Measurements from ENCODE around the gene LMBRD2. TPM values are rescaled to one million over a fixed set of nuclear protein-coding genes. Genes with fewer than 3 reads are reported as not detected.

The LMBRD2 gene
- total and polyA plus RNA-seq, 9 of the 15 experiments (the other 6 are each of a cell fraction or from before 2014, with no cell fraction given) = 2.1 to 24.2 (median 10.6) TPM

DNA sequence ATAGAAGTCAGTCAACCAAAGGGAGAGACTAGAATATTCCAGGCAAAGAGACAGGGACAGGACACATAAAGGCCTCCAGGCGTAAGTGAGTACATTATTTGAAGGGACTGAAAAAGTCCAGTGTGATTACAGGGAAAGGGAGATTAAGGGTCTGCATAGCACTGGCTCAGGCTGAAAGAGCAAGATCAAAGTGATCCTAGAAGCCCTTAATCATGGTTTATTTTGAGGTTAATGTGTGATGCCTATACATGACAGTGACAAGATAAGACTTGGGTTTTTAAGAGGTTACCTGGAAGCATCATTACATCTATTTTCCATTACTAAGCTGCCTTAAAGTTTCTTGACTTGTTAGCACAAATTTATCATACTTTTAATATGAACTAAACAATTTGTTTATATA lies 25.8 kb downstream of the LMBRD2 start (continued):
- TF ChIP-seq, protein P1, sequence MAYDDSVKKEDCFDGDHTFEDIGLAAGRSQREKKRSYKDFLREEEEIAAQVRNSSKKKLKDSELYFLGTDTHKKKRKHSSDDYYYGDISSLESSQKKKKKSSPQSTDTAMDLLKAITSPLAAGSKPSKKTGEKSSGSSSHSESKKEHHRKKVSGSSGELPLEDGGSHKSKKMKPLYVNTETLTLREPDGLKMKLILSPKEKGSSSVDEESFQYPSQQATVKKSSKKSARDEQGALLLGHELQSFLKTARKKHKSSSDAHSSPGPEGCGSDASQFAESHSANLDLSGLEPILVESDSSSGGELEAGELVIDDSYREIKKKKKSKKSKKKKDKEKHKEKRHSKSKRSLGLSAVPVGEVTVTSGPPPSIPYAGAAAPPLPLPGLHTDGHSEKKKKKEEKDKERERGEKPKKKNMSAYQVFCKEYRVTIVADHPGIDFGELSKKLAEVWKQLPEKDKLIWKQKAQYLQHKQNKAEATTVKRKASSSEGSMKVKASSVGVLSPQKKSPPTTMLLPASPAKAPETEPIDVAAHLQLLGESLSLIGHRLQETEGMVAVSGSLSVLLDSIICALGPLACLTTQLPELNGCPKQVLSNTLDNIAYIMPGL (CRISPR knock-in tag; IDR thresholded peaks at IDR 0.05) = no peak
- TF ChIP-seq SMARCB1 (IDR thresholded peaks at IDR 0.05; ENCODE audit: insufficient read length, low read depth) (no peak), MEF2A (IDR thresholded peaks at IDR 0.05; ENCODE audit: control insufficient read depth, low read depth, low read length) (no peak), ZNF444 (CRISPR knock-in tag; IDR thresholded peaks at IDR 0.05) (no peak), ZNF644 (tag; IDR thresholded peaks at IDR 0.05; ENCODE audit: low read depth) (no peak), FUS (optimal IDR thresholded peaks at IDR 0.05; ENCODE audit: low read depth, low read length) (no peak), TCF7 (IDR thresholded peaks at IDR 0.05; ENCODE audit: borderline replicate concordance) (peak; percentile 59; the same call in 1 of the 2 replicates), ZNF766 (CRISPR knock-in tag; conservative IDR thresholded peaks at IDR 0.05) (no peak), ZNF57 (CRISPR knock-in tag; IDR thresholded peaks at IDR 0.05) (no peak), MECOM (CRISPR knock-in tag; IDR thresholded peaks at IDR 0.05) (peak; percentile 69; the same call in 1 of the 2 replicates), MEIS2 (IDR thresholded peaks at IDR 0.05; ENCODE audit: partially characterized antibody) (peak; percentile 16)
